DMS53 treated with DMSO at 0.1 percent for 48 hours (cell line): ENCODE data around the gene HAO2.
"Not testable (repeated sequence)": the region's sequence is repeated elsewhere in the genome, so short reads cannot be mapped to it uniquely, and the experiment has no call there.

ENCODE experiments used
- DNase-seq: peaks from one replicate; lab custom pipeline; 2025; ENCODE audit not compliant: unreplicated experiment; lab: John Stamatoyannopoulos, UW

HAO2 gene

GRCh38 chr1:119345398-119345797 is 23.2 kb upstream of the HAO2 start:
- no peak for DNase-seq

GRCh38 chr1:119347858-119348257 is 20.7 kb upstream of the HAO2 start:
- DNase-seq = no peak

GRCh38 chr1:119348941-119349340 is 19.6 kb upstream of the HAO2 start:
- DNase-seq = no peak

DNA sequence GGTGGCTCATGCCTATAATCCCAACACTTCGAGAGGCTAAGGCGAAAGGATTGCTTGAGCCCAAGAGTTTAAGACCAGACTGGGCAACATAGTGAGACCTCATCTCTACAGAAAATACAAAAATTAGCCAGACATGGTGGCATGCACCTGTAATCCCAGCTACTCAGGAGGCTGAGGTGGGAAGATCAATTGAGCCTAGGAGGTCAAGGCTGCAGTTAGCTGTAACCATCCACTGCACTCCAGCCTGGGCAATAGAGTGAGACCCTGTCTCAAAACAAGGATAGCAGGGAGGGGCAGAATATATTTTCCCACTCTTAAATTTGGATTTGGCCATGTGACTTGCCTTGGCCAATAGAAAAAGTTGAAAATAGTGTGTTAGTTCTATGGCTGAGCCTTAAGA is 17.7 kb upstream of the HAO2 start:
- not testable (repeated sequence) for DNase-seq

DNA sequence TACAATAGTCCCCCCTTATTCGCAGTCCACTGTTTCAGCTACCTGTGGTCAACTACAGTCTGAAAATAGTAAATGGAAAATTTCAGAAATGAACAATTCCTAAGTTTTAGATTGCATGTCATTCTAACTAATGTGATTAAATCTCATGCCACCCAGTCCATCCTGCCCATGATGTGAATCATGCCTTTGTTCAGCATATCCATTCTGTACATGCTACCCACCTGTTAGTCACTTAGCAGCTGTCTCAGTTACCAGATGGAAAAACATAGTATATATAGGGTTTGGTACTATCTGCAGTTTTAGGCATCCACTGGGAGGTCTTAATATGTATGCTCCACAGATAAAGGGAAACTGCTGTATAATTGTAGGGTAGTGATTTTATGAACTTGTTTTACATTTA is 16.6 kb upstream of the HAO2 start:
- no peak for DNase-seq

- DNase-seq = no peak
Measured at GRCh38 chr1:119353836-119354235, 14.7 kb upstream of the HAO2 start.

GRCh38 chr1:119358636-119359035 is 9.9 kb upstream of the HAO2 start:
- DNase-seq = no peak

- no peak for DNase-seq
Measured at GRCh38 chr1:119359730-119360129, 8.9 kb upstream of the HAO2 start.

GRCh38 chr1:119361205-119361604 is 7.4 kb upstream of the HAO2 start:
- no peak for DNase-seq

- no peak for DNase-seq
Measured at GRCh38 chr1:119361620-119362344, 6.8 kb upstream of the HAO2 start.

DNA sequence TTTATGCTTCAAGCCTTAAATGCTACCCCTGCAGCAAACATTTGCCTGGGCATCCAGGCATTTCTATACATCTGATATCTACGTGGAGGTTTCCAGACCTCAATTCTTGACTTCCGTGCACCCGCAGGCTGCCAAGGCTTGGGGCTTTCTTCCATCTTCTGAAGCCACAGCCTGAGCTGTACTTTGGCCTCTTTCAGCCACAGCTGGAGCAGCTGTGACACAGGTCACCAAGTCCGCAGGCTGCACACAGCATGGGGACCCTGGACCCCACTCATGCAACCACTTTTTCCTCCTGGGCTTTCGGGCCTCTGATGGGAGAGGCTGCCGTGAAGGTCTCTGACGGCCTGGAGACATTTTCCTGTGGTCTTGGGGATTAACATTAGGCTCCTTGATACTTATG is 5.4 kb upstream of the HAO2 start:
- no peak for DNase-seq

DNA sequence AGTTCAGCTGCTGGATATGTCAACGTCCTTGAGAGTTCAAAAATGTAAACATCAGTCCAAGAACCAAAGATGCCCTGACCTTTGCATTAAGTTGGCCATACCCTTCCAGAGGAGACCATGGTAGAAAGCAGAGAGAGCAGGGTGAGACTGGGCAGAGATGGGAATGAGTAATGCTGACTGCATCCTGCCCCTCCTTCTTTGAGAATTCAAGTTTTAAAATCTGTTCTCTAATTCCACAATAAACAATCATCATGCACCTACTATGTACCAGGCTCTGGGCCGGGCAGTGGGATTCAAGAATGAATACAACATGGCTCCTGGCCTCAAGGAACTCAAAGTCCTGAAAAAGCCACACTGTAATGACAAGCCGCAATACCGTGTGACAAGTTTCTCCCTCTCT is 3.9 kb upstream of the HAO2 start:
- no peak for DNase-seq

DNA sequence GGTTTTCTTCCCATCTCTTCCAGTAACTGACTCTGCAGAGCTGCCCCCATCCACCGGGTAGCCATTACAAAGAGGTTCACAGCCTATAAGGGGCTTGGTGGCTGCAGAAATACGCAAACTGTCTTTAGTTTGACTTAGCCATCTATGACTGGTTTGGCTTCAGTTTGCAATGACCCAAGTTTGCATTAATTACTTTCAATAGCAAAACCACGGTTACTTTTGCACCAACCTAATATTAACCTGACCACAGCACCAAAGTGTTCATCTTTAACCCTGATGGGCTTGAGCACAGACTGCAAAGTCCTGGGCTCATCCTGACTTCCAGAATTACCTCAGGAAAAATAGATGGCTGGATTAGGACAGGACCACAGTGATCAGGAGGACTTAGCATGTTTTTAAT is 2.2 kb upstream of the HAO2 start:
- no peak for DNase-seq

DNA sequence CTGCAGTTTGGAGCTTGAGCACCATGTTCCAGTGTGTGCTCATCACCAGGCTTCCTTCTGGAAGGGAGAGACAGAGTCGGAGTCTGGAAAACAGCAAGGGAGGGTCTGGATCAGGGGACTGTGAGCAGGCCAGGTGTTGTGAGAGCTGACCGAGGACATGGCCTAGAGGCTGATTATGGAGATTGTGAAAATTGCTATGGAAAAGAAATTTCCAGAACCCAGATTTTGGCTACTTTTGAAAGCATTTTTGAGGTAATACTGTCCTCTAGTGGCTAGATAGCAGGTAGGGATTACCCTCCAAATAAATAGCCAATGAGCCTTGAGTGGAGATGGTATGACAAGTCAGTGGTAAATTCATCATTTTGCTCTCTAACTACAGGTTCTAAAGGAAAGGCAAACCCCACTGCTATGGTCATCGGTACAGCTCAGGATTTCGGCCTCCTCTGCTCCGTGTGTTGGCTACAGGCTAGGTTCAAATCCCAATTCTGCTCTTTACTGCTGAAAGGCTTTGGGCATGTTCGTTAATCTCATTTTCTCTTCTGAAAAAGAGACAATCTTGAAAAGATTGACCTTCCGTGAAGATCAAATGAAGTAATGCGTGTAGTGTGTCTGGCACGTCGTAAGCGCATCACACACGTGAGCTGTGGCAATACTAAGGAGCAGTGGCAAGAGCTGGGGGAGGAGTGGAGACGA is 1.0 kb upstream of the HAO2 start:
- DNase-seq = no peak

DNA sequence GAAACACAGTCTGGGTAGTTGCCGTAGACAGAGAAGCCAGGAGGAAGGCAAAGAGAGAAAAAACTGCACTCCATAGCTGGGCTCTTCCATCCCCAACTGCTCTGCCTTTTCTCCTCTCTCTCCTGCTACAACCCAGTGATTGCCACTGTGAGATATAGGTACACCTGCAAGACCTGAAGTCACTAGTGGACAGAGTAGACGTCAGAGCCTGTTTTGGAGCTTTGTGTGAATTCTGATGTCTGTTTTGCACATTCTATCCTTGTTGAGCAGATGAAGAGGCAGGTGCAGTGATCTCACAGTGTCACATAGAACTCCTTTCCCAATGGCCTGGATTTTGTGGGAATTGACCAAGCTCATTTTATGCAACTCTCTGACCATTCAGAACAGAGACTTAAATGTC is 2.2 kb downstream of the HAO2 start:
- DNase-seq = no peak

GRCh38 chr1:119371815-119372214 is 3.2 kb downstream of the HAO2 start:
- DNase-seq = no peak

DNA sequence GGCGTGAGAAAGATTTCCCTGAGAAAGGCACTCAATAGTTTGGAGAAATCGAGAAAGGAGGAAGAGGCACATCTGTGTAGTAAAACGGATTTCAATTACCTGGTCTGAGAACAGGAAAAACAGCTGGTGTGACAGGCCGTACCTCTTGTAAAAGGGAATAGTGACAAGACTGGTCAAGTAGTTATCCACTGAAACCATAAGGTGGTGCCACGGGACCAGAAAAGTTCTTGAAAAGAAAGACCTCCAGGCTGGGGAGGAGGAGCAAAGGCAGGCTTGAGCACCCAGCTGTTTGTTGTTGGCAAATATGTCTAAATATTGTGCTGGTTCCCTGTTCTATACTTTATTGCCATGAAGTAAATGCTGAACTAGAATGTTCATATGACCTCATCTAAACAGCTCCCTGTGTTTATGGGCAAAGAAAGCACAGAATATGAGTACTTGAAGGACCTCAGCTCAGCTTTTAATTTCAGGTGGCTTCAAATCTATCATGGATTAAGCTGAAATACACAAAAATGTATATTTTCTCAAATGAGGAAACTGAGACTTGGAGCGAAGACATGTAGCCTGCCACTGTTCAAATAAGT is 4.0 kb downstream of the HAO2 start:
- no peak for DNase-seq

DNA sequence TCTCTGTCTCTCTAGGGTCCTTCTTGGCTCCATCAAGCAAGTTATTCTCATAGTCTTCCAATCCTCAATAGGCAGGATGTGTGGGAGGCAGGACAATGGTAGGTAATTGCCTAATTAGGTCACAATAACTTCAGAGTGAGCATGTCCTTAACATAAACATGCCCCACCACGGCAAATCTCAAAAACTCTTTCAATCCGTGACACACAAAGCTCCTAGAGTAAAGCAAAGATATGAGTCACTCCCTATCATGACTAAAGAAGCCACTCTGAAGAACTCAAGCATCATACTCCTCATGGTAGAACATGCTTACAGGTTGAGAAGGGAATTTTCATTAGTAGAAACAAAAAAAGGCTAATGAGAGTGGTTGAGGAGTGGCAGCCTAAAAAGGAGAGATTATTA is 4.9 kb downstream of the HAO2 start:
- no peak for DNase-seq

DNA sequence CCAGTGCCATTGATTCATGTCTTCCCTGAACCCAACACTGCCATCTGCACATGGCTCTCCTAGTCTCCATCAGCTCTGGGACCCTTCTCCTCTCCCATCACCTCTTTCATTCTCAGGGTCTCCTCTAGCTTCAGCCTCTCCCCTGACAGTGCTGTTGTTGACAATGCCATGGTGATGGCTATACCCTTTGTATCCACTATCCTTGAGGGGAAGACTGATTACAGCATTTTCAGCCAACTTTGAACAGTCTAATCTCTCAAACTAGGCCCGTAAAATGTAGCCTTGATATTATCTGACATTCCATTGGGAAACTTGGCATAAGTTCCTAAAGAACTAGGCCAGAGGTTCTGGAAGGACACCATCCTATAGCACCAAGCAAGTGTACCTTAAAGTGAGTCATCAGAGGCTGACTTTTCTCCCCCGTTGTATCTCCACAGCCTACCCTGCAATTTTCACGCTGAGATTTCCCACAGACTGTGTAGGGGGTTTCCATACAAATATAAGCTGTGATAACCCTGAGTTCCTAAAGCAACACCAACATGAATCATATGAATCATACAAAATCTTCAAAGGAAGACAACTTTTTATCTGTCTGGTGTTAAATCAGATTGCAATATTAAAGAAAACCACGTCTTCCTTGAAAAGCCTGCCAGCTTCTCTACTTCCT is 5.8 kb downstream of the HAO2 start:
- DNase-seq = no peak

DNA sequence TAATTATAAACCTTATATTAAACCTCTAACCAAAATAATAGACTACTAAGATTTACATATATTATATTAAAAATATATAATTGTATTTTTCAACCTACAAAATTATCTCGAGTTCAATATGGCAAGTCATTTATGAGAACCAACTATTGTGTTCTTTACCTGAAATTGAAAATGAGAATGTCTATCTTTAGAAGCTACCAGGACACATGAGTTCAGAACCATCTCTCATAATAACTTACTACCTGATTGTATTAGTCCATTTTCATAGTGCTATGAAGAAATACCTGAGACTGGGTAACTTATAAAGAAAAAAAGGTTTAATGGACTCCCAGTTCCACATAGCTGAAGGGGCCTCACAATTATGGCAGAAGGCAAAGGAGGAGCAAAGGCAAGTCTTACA is 6.8 kb downstream of the HAO2 start:
- DNase-seq = no peak

- no peak for DNase-seq
Measured at GRCh38 chr1:119376594-119376993, 8.0 kb downstream of the HAO2 start.

- not testable (repeated sequence) for DNase-seq
Measured at GRCh38 chr1:119377594-119377993, 9.0 kb downstream of the HAO2 start.
